22Rv1 (cell line): ENCODE measurements around the gene TMEM165.

Experiments
- CTCF ChIP-seq: fragments of 450-650 bp; IDR thresholded peaks from 2 replicates; pipeline ENCODE4 v1.5.1; 2017; ENCODE audit warnings: mild to moderate bottlenecking
- ZFX ChIP-seq: fragments of 450-650 bp; IDR thresholded peaks from 2 replicates; pipeline ENCODE4 v1.6.1; 2017; ENCODE audit warnings: antibody characterized with exemption, borderline replicate concordance

DNA sequence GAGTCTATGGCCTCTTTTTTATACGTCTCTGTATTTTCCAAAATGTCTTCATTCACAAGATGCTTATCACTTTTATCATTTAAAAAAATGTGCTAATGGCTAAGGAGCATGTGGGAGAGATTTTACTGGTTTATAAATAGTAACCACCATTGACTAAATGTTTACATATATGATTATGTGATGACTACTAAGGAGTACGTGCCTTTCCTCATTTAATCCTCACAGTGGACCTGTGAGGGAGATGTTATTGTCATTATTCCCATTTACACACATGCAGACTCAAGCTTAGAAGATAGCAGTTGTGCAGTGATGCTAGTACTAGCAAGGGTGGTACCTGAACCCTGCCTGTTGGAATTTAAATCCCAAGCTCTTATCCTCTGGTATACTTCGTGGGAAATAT is 47.3 kb upstream of the TMEM165 start:
- TF ChIP-seq CTCF (no peak), ZFX (no peak)
